GM12864 (cell line): ENCODE results near the gene ZHX3.
"Not testable (repeated sequence)": the region's sequence is repeated elsewhere in the genome, so short reads cannot be mapped to it uniquely, and the experiment has no call there.

Source experiments
- DNase-seq: peaks from one replicate; pipeline ENCODE4 v3.0.0-alpha.2; 2011; ENCODE audit warnings: low read depth
- H3K4me3 ChIP-seq: 2 replicates; pipeline ENCODE4 v1.5.1; 2011; ENCODE audit warnings: mild to moderate bottlenecking, low read depth, low read length, control low read depth
- TF ChIP-seq, protein P1 (sequence below): IDR thresholded peaks from 2 replicates; pipeline ENCODE4 v1.5.1; 2011; ENCODE audit warnings: low read depth, mild to moderate bottlenecking, moderate library complexity, low read length, control low read depth, inconsistent platforms; ENCODE audit errors: missing control alignments

The ZHX3 gene

DNA sequence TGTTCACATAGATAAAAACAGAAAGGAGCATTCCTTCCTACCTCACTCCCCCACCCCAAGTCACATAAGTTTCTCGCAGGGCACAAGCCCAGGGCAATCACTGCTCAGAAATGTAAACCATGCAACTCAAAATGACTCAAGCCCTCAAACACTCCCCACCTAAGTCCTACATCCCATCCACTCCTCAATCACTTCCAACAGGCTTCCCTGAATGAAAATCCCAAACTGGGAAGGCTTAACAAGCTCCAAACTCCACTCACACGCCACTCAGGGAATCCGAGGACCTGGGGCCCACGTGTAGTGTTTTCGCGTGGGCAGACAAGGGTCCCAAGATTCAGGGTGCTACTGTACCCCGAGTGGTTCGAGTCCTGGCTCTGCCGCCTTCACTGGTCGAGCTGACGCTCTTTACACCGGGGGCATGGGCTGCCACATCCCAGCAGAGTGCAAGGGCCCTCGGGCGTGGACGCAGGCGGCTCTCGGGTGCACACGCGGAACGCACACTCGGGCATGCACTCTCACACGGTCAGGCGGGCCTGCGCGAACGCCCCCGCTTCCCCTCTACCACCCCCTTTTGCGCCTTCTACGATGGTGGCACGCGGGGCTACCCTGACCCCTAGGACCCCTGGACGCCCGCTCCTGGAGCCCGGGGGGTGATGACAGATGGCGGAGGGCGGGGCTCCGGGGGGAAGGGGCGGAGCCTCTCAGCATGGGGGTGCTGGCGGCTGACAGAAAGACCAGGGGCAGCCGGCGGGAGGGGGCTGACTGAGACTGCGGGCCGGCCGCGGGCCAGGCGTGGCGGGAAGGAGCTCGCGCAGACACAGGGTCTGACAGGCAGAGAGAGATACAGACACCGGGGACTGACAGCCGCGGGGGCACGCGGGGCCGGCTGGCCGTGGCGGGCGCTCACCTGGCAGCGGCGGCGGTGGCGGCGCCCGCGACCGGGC, 657 bp downstream of the ZHX3 start:
- TF ChIP-seq, protein P1, sequence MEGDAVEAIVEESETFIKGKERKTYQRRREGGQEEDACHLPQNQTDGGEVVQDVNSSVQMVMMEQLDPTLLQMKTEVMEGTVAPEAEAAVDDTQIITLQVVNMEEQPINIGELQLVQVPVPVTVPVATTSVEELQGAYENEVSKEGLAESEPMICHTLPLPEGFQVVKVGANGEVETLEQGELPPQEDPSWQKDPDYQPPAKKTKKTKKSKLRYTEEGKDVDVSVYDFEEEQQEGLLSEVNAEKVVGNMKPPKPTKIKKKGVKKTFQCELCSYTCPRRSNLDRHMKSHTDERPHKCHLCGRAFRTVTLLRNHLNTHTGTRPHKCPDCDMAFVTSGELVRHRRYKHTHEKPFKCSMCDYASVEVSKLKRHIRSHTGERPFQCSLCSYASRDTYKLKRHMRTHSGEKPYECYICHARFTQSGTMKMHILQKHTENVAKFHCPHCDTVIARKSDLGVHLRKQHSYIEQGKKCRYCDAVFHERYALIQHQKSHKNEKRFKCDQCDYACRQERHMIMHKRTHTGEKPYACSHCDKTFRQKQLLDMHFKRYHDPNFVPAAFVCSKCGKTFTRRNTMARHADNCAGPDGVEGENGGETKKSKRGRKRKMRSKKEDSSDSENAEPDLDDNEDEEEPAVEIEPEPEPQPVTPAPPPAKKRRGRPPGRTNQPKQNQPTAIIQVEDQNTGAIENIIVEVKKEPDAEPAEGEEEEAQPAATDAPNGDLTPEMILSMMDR, result no peak
- no peak for DNase-seq
- H3K4me3 ChIP-seq, result peak overlapping the region; percentile 93

DNA sequence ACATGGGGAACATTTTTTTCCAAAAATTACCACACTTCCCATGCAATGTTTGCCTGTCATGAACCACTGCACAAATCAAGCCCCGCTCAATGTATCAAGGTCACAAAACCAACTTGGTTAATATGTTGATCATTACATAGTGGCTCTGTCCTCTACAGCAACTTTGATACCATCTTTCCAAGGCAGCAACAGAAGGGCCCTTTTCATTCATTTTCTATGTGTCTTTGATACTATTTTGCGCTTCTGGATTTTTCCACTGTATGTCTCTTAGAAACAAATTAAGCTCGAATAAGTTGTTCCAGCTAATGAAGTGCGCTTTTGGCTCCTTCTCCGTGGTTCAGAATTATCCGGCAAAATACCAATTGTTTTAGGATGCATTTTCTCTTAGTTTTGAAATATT, 1.5 kb downstream of the ZHX3 start:
- DNase-seq, result no peak
- H3K4me3 ChIP-seq, result no peak overlapping the region; the same call in 1 of the 2 replicates

DNA sequence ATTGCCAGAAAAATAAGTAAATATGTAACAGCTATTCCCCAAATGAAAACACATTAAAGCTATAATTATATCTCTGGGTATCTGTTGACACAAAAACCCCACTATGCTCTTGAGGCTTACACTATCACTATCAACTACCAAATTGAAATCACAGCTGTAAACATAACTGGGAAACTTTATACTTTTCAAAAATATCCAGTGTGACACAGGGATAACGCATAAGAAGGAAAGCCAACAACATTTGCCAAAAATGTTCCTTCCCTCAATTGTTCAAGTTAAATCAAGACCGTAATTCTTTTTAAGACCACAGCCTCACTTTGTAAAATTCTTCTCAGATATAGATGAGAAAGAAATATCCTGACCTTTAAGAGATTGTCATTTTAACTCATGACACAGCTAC, 3.1 kb downstream of the ZHX3 start:
- TF ChIP-seq, protein P1, result no peak
- no peak for DNase-seq
- no peak overlapping the region for H3K4me3 ChIP-seq

More for the DNA sequence above, 1.5 kb downstream of the ZHX3 start:
- TF ChIP-seq, protein P1, result no peak

DNA sequence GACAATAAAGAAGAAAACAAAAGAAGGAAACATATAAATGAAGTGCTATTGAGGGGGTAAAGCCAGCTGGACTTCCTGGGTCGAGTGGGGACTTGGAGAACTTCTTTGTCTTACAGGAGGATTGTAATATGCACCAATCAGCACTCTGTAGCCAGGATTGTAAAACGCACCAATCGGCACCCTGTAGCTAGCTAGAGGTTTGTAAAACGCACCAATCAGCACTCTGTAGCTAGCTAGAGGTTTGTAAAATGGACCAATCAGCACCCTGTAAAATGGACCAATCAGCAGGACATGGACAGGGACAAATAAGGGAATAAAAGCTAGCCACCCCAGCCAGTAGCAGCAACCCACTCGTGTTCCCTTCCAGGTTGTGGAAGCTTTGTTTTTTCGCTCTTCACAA, 5.5 kb downstream of the ZHX3 start:
- not testable (repeated sequence) for H3K4me3 ChIP-seq, DNase-seq

DNA sequence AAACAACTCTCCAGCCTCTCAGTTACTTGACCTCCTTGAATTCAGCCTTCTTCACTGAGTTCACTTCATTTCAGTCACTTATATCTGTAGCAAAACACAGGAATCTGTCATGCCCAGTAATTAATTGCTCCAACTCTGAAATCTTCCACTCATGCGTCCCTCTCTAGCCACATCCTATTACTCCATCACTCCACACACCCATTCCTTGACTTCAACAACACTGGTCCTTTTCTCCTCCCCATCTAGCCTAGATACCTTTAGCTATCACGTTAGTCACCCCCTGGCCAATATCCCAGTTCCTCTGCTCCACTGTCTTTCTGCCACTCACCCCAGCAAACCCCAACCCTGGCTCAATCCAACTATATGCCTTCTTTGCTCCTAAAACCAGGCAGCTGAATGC, 7.7 kb downstream of the ZHX3 start:
- no peak overlapping the region for H3K4me3 ChIP-seq
- DNase-seq, result no peak
- TF ChIP-seq, protein P1, result no peak

DNA sequence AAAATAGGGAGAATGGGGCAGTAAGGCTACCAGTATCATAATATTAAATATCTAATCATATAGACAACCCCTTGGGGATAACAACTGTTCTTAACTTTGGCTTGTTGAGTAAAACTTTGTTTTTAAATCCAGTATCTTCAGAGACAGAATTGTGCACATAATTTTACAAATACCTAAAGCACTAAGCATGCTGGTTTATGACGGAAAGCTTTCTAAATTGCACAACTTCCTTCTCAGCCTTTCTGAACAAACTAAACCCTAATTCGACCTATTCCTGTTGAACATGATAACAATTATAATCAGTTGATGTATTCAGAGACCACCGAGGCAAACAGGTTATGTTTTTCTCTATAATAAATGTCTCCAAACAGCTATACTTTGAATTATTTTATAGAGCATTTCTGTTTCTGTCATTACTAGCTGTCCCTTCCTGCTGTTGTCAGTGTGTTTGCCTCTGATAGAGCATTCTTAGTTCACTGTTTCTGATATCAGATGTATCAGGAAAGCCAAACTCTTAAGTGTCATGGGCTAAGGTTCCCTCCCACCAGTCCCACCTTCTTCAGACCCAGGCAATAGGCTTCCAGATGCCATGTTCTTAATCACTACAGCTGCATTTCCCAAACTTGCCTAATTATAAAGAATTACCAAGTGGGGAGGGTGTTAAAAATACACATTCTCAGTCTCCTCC, 8.7 kb downstream of the ZHX3 start:
- H3K4me3 ChIP-seq, result no peak overlapping the region
- DNase-seq, result no peak
- TF ChIP-seq, protein P1, result no peak

DNA sequence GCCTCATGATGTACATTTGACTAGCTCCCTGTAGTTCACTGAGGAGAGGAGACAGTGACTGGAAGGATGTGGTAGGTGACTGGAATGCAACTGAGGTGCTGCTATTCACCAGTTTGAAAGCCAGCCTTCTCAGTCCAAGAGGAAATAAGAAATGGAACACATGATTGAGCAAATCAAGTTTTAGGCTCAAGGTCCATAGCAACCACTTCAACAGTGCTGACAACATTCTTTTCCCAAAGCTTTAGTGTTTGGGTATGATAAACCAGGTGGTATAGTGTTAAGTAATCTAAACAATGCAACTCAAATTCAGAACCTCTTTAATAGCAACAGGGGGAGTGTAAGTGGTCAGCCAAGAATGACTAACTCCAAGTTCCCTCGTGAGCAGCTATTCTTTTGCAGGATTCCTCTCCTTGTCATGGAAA, 9.2 kb downstream of the ZHX3 start:
- TF ChIP-seq, protein P1, result no peak
- no peak for DNase-seq
- H3K4me3 ChIP-seq, result no peak overlapping the region
